Cardiac muscle cell (in vitro differentiated cells and primary cell): Measurements from ENCODE around the gene MYCBP2. TPM values are rescaled to one million over a fixed set of nuclear protein-coding genes. Genes with fewer than 3 reads are reported as not detected.

ENCODE experiments used
- DNase-seq, 2 donors: peaks; one replicate each; pipeline versions ENCODE4 v3.0.0 to v3.0.0-alpha.2; 2010 to 2017; ENCODE audit warnings: low read depth in 1 of 2, low spot score in 1 of 2
- H3K27ac ChIP-seq: fragments of 200-600 bp; sonication (generic); 2 replicates; pipeline ENCODE4 v1.5.1; 2016
- H3K27me3 ChIP-seq: fragments of 200-600 bp; sonication (generic); 2 replicates; pipeline ENCODE4 v1.6.0; 2016; ENCODE audit warnings: control low read depth
- H3K36me3 ChIP-seq: fragments of 200-600 bp; sonication (generic); 2 replicates; pipeline ENCODE4 v1.5.1; 2016; ENCODE audit warnings: control low read depth
- H3K4me1 ChIP-seq: fragments of 200-600 bp; sonication (generic); 2 replicates; pipeline ENCODE4 v1.8.1; 2017; ENCODE audit warnings: low read depth, mild to moderate bottlenecking, mixed run types
- H3K4me3 ChIP-seq: fragments of 200-600 bp; sonication (generic); 2 replicates; pipeline ENCODE4 v1.5.1; 2016; ENCODE audit warnings: mild to moderate bottlenecking
- H3K9me3 ChIP-seq: fragments of 200-600 bp; sonication (generic); 2 replicates; pipeline ENCODE4 v1.5.1; 2017; ENCODE audit warnings: low read depth, mild to moderate bottlenecking, control low read depth
- polyA plus RNA-seq: library from polyadenylated mRNA; unstranded; fragments of >200 nt; fragmentation: Nextera tagmentation; extraction: Ambion mirVana; gene quantifications from 2 replicates; pipeline ENCODE4 v1.2.1, GENCODE V29; 2016
- total RNA-seq: library from RNA; depleted of rRNA; stranded (reverse); fragments of >200 nt; gene quantifications from 2 replicates; pipeline ENCODE4 v1.2.3, GENCODE V29; 2016
- TF ChIP-seq, protein P1 (sequence below): IDR thresholded peaks from 2 replicates; pipeline ENCODE4 v1.5.1; 2012; ENCODE audit warnings: low read depth, mild to moderate bottlenecking, low read length

Gene MYCBP2
- total and polyA plus RNA-seq, 2 experiments from 2014 or later = 19.8 to 51.1 TPM

DNA sequence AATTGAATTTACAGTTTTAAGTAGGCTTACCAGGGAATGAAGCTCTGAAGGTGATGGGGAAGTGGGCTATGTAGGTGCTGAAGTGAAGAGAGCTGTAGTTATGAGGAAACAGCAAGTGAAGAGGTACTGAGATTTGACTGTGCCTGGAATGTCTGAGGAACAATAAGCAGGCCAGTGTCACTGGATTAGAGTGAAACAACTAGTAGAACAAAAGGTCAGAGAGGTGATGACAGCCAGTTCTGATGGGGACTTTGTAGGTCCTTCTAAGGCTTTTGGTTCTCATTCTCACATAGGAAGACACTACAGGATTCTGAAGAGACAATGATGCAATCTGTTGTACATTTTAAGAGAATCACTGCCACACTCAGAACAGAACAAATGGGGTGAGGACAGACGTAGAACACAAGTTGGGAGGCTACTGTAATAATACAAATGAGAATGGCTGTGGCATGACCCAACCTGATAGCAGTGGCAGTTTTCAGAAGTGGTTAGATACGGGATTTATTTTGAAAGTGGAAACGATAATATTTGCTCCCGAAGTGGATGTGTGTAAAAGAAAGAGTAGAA, 130.8 kb downstream of the MYCBP2 start:
- peak; percentile 0 to 93 for DNase-seq
- Histone ChIP-seq H3K27me3 (peaks cover 11% of the 10 kb centered on the region), H3K9me3 (no peaks in the 10 kb centered on the region), H3K36me3 (no peaks in the 10 kb centered on the region), H3K4me1 (peaks cover 3% of the 10 kb centered on the region), H3K4me3 (no peak overlapping the region), H3K27ac (no peak overlapping the region)
- TF ChIP-seq, protein P1, sequence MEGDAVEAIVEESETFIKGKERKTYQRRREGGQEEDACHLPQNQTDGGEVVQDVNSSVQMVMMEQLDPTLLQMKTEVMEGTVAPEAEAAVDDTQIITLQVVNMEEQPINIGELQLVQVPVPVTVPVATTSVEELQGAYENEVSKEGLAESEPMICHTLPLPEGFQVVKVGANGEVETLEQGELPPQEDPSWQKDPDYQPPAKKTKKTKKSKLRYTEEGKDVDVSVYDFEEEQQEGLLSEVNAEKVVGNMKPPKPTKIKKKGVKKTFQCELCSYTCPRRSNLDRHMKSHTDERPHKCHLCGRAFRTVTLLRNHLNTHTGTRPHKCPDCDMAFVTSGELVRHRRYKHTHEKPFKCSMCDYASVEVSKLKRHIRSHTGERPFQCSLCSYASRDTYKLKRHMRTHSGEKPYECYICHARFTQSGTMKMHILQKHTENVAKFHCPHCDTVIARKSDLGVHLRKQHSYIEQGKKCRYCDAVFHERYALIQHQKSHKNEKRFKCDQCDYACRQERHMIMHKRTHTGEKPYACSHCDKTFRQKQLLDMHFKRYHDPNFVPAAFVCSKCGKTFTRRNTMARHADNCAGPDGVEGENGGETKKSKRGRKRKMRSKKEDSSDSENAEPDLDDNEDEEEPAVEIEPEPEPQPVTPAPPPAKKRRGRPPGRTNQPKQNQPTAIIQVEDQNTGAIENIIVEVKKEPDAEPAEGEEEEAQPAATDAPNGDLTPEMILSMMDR = no peak

DNA sequence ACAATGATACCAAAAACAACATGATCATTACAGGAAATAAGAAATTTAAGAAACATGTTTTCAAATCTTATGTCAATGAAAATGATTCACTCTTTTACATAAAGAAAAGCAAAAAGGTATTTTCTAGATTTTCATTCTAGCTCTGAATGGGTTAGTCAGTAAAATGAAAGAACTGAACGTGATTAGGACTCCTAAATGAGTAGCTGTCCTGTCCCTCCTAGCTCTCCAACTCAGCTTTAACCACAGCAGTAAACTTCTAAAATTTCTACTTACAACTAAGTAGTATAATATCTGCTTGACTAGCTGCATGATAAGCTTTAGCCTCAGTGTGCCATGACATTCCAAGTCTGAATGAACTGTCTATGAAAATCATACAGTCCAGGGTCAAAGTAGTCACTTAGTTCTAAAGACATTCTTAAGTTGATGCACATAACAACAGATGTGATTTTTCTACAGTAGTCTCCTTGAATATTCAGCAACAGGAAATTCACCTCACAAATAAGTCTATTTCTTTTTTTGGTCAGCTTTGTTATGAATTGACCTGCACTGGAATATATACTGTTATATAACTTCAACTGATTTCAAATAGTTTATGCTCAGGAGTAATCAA, 136.4 kb downstream of the MYCBP2 start:
- Histone ChIP-seq H3K27ac (no peak overlapping the region), H3K4me3 (no peak overlapping the region), H3K9me3 (no peaks in the 10 kb centered on the region), H3K27me3 (peaks cover 22% of the 10 kb centered on the region), H3K4me1 (no peaks in the 10 kb centered on the region), H3K36me3 (no peaks in the 10 kb centered on the region)
- TF ChIP-seq, protein P1 = no peak
- no peak for DNase-seq

DNA sequence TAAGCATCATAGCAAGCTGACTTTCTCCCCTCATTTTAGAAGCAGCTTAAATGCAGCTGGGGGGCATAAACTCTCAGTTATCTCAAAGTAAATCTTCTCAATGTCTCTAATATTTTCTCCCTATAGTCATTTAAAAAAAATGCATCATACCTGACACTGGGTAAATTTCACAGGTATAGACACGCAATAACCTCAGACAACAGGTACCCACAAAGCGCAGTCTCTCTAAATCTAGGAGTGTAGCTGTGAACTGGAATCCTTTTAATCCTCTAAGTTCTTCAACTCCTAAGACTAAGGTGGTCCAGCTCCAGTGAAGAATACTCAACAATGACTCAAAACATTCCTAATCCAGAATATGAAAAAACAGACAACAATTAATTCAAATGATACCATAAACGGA, 141.2 kb downstream of the MYCBP2 start:
- no peak overlapping the region for H3K27ac ChIP-seq
- H3K9me3 ChIP-seq = no peaks in the 10 kb centered on the region
- TF ChIP-seq, protein P1 = no peak
- H3K36me3 ChIP-seq = peaks cover 7% of the 10 kb centered on the region
- H3K4me1 ChIP-seq = no peaks in the 10 kb centered on the region
- H3K27me3 ChIP-seq = peaks cover 8% of the 10 kb centered on the region
- DNase-seq = no peak
- no peak overlapping the region for H3K4me3 ChIP-seq

DNA sequence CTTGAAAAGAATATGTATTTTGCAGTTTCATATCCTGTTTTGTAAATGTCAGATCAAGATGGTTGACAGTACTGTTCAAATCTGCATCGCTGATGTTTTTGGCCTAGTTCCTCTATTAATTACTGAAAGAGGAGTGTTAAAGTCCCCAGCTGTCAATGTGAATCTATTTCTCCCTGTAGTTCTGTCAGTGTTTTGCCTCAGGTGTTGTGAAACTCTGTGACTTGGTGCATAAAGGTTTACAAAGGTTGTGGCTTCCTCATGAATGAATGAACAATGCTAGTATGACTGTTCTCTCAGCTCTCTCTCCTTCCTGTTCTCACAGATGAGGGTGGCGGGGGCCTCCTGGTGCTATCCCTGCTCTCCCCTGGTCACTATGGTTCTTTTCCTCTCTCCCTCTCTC, 142.4 kb downstream of the MYCBP2 start:
- H3K4me1 ChIP-seq = no peaks in the 10 kb centered on the region
- no peak overlapping the region for H3K4me3 ChIP-seq
- no peaks in the 10 kb centered on the region for H3K9me3 ChIP-seq
- no peaks in the 10 kb centered on the region for H3K27me3 ChIP-seq
- peaks cover 10% of the 10 kb centered on the region for H3K36me3 ChIP-seq
- TF ChIP-seq, protein P1 = no peak
- H3K27ac ChIP-seq = no peak overlapping the region
- DNase-seq = no peak

DNA sequence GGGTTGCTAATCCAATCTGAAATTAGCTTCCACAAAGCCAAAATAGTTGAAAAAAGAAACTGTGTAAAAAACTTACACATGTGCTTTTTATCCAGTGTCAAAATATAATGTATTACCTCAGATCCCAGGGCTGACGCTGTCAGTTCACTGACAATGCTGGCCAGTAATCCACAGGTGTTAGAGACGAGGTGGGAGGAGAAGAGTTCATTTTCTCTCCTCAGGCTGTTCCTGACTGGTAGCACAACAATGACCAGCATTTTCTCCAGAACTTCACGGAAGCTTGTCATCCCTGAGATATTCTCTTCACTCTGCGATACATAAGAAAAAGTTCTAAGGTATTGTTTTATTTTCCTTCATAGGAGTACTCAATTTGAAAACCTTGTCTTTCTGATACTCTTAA, 146.9 kb downstream of the MYCBP2 start:
- TF ChIP-seq, protein P1 = no peak
- no peaks in the 10 kb centered on the region for H3K9me3 ChIP-seq
- H3K36me3 ChIP-seq = peaks cover 33% of the 10 kb centered on the region
- no peaks in the 10 kb centered on the region for H3K4me1 ChIP-seq
- no peak overlapping the region for H3K4me3 ChIP-seq
- DNase-seq = no peak
- no peaks in the 10 kb centered on the region for H3K27me3 ChIP-seq
- no peak overlapping the region for H3K27ac ChIP-seq
